Measurements from ENCODE around the gene TXNRD2. TPM values are rescaled to one million over a fixed set of nuclear protein-coding genes. Genes with fewer than 3 reads are reported as not detected.

The TXNRD2 gene
- total RNA-seq, 1 donor from 2014 or later, result 47.5 TPM

- intact Hi-C loops (cut with DNase I), result no loop called here
- H3K27ac ChIP-seq, result no peak overlapping the region
- ATAC-seq, result no peak
These were observed 114.1 kb downstream of the TXNRD2 start for GRCh38 chr22:19827341-19828034.

GRCh38 chr22:19826619-19826950 is 115.0 kb downstream of the TXNRD2 start:
- Histone ChIP-seq H3K4me1 (peaks cover 11% of the 10 kb centered on the region), H3K27ac (no peak overlapping the region), H3K27me3 (ENCODE audit: low read depth) (no peaks in the 10 kb centered on the region), H3K4me3 (no peak overlapping the region), H3K9me3 (no peaks in the 10 kb centered on the region), H3K36me3 (no peaks in the 10 kb centered on the region)
- TF ChIP-seq CTCF (IDR thresholded peaks at IDR 0.05), result no peak
- ATAC-seq, result no peak
- intact Hi-C loops (cut with DNase I), result no loop called here
- DNase-seq, result no peak

More at GRCh38 chr22:19827341-19828034, 114.1 kb downstream of the TXNRD2 start:
- Histone ChIP-seq H3K9me3 (no peaks in the 10 kb centered on the region), H3K4me3 (no peak overlapping the region), H3K36me3 (no peaks in the 10 kb centered on the region), H3K27me3 (ENCODE audit: low read depth) (no peaks in the 10 kb centered on the region), H3K4me1 (peaks cover 10% of the 10 kb centered on the region)
- no peak for TF ChIP-seq CTCF (IDR thresholded peaks at IDR 0.05)
- no peak for DNase-seq

- no peak overlapping the region for H3K27ac ChIP-seq
- ATAC-seq, result no peak
- peaks cover 11% of the 10 kb centered on the region for H3K4me1 ChIP-seq
- H3K27me3 ChIP-seq (ENCODE audit: low read depth), result no peaks in the 10 kb centered on the region
- no peaks in the 10 kb centered on the region for H3K9me3 ChIP-seq
- intact Hi-C loops (cut with DNase I), result no loop called here
- no peak for DNase-seq
- no peaks in the 10 kb centered on the region for H3K36me3 ChIP-seq
- no peak overlapping the region for H3K4me3 ChIP-seq
- TF ChIP-seq CTCF (IDR thresholded peaks at IDR 0.05), result no peak
These were observed 115.6 kb downstream of the TXNRD2 start for GRCh38 chr22:19825904-19826618.

Small RNA genes lying within 50 kb of the gene (microRNA-seq; reads per million reads assigned to microRNA genes)
- gene MIR4761 (ENCODE audit: borderline number of aligned reads), result not detected

Other genes starting within 250 kb of the TXNRD2 start
- 9.3 TPM for gene SEPTIN5, start 227.3 kb downstream of the TXNRD2 start, total RNA-seq
- 2.8 TPM for gene GP1BB, start 218.3 kb downstream of the TXNRD2 start, total RNA-seq
- gene TBX1, start 181.0 kb downstream of the TXNRD2 start, total RNA-seq, result 13.5 TPM
- 6.0 TPM for gene GNB1L, start 86.9 kb downstream of the TXNRD2 start, total RNA-seq
- 24.3 TPM for gene RTL10, start 86.9 kb downstream of the TXNRD2 start, total RNA-seq
- 235 TPM for gene COMT, start within 50 bp of the TXNRD2 start, total RNA-seq
- 16.8 TPM for gene ARVCF, start 75.0 kb upstream of the TXNRD2 start, total RNA-seq
- 45.1 TPM for gene TANGO2, start 79.3 kb upstream of the TXNRD2 start, total RNA-seq
- 29.5 TPM for gene DGCR8, start 138.4 kb upstream of the TXNRD2 start, total RNA-seq
- 58.3 TPM for gene RANBP1, start 174.3 kb upstream of the TXNRD2 start, total RNA-seq
- 70.4 TPM for gene TRMT2A, start 175.4 kb upstream of the TXNRD2 start, total RNA-seq
- 77.2 TPM for gene ZDHHC8, start 190.0 kb upstream of the TXNRD2 start, total RNA-seq
- 0.77 TPM for gene CCDC188, start 209.2 kb upstream of the TXNRD2 start, total RNA-seq

All from lower lobe of right lung (tissue), 2 donors.